ENCODE measurements around the gene CYB5A.

CYB5A gene

GRCh38 chr18:74334242-74334893 is 42.6 kb upstream of the CYB5A start:
- H3K9me3 ChIP-seq (ENCODE audit: insufficient read depth, low read depth, low read length), result no peaks in the 10 kb centered on the region
- H3K18ac ChIP-seq (ENCODE audit: low read length), result no peak overlapping the region
- no peak overlapping the region for H3K4me2 ChIP-seq (ENCODE audit: low read length)
- no peaks in the 10 kb centered on the region for H3K79me2 ChIP-seq (ENCODE audit: control insufficient read depth, insufficient read depth, low read length, poor library complexity)
- no peak overlapping the region for H2AK5ac ChIP-seq (ENCODE audit: low read length)
- H3K27ac ChIP-seq (ENCODE audit: low read depth, low read length), result no peak overlapping the region
- no peak overlapping the region for H3K4ac ChIP-seq (ENCODE audit: low read depth, low read length)
- H3K27me3 ChIP-seq (ENCODE audit: insufficient read depth, low read length), result no peaks in the 10 kb centered on the region
- no peaks in the 10 kb centered on the region for H3K79me1 ChIP-seq (ENCODE audit: low read length)
- no peak overlapping the region for H2AFZ ChIP-seq (ENCODE audit: insufficient read depth, low read length, poor library complexity)
- H2BK5ac ChIP-seq (ENCODE audit: low read depth, low read length, poor library complexity), result no peak overlapping the region
- no peak overlapping the region for H4K8ac ChIP-seq (ENCODE audit: low read depth, low read length)
- no peak overlapping the region for H3K14ac ChIP-seq (ENCODE audit: low read length)
- H3K9ac ChIP-seq (ENCODE audit: low read length), result no peak overlapping the region
- H4K12ac ChIP-seq (ENCODE audit: low read depth, low read length), result no peak overlapping the region
- no peak overlapping the region for H2BK120ac ChIP-seq (ENCODE audit: insufficient read depth, low read length, poor library complexity)
- H3K36me3 ChIP-seq (ENCODE audit: control insufficient read depth in 1 of 2, insufficient read depth in 2 of 2, low read length in 2 of 2), result no peaks in the 10 kb centered on the region
- no peak overlapping the region for H2BK12ac ChIP-seq (ENCODE audit: low read length)
- H4K91ac ChIP-seq (ENCODE audit: low read depth, low read length), result no peak overlapping the region
- H3K4me1 ChIP-seq (ENCODE audit: control insufficient read depth in 1 of 2, insufficient read depth in 2 of 2, low read length in 2 of 2), result no peaks in the 10 kb centered on the region
- H3K4me3 ChIP-seq (ENCODE audit: low read depth, low read length), result no peak overlapping the region
- H3K23ac ChIP-seq (ENCODE audit: low read length), result no peak overlapping the region
- no peak for DNase-seq

GRCh38 chr18:74333091-74333490 is 41.3 kb upstream of the CYB5A start:
- Histone ChIP-seq H3K23ac (ENCODE audit: low read length) (no peak overlapping the region), H2BK12ac (ENCODE audit: low read length) (no peak overlapping the region), H4K8ac (ENCODE audit: low read depth, low read length) (no peak overlapping the region), H3K4me3 (ENCODE audit: low read depth, low read length) (no peak overlapping the region), H2BK5ac (ENCODE audit: low read depth, low read length, poor library complexity) (no peak overlapping the region), H4K12ac (ENCODE audit: low read depth, low read length) (no peak overlapping the region), H3K79me2 (ENCODE audit: control insufficient read depth, insufficient read depth, low read length, poor library complexity) (no peaks in the 10 kb centered on the region), H3K14ac (ENCODE audit: low read length) (no peak overlapping the region), H3K9me3 (ENCODE audit: insufficient read depth, low read depth, low read length) (no peaks in the 10 kb centered on the region), H2BK120ac (ENCODE audit: insufficient read depth, low read length, poor library complexity) (no peak overlapping the region), H3K79me1 (ENCODE audit: low read length) (no peaks in the 10 kb centered on the region), H3K27ac (ENCODE audit: low read depth, low read length) (no peak overlapping the region), H4K91ac (ENCODE audit: low read depth, low read length) (no peak overlapping the region), H2AK5ac (ENCODE audit: low read length) (no peak overlapping the region), H3K9ac (ENCODE audit: low read length) (no peak overlapping the region), H3K4me1 (ENCODE audit: control insufficient read depth in 1 of 2, insufficient read depth in 2 of 2, low read length in 2 of 2) (no peaks in the 10 kb centered on the region), H3K18ac (ENCODE audit: low read length) (no peak overlapping the region), H2AFZ (ENCODE audit: insufficient read depth, low read length, poor library complexity) (no peak overlapping the region), H3K4me2 (ENCODE audit: low read length) (no peak overlapping the region), H3K27me3 (ENCODE audit: insufficient read depth, low read length) (no peaks in the 10 kb centered on the region), H3K4ac (ENCODE audit: low read depth, low read length) (no peak overlapping the region), H3K36me3 (ENCODE audit: control insufficient read depth in 1 of 2, insufficient read depth in 2 of 2, low read length in 2 of 2) (no peaks in the 10 kb centered on the region)
- DNase-seq, result no peak
- WGBS (ENCODE audit: extremely low coverage, insufficient coverage, insufficient read length), result no CpG with 5 or more reads among the region's 1 CpG

GRCh38 chr18:74331404-74331803 is 39.6 kb upstream of the CYB5A start:
- Histone ChIP-seq H2AFZ (ENCODE audit: insufficient read depth, low read length, poor library complexity) (no peak overlapping the region), H3K9ac (ENCODE audit: low read length) (no peak overlapping the region), H3K4me3 (ENCODE audit: low read depth, low read length) (no peak overlapping the region), H3K4me1 (ENCODE audit: control insufficient read depth in 1 of 2, insufficient read depth in 2 of 2, low read length in 2 of 2) (no peaks in the 10 kb centered on the region), H4K12ac (ENCODE audit: low read depth, low read length) (no peak overlapping the region), H3K9me3 (ENCODE audit: insufficient read depth, low read depth, low read length) (no peaks in the 10 kb centered on the region), H2BK12ac (ENCODE audit: low read length) (no peak overlapping the region), H3K18ac (ENCODE audit: low read length) (no peak overlapping the region), H3K27me3 (ENCODE audit: insufficient read depth, low read length) (no peaks in the 10 kb centered on the region), H2BK120ac (ENCODE audit: insufficient read depth, low read length, poor library complexity) (no peak overlapping the region), H3K79me1 (ENCODE audit: low read length) (no peaks in the 10 kb centered on the region), H2BK5ac (ENCODE audit: low read depth, low read length, poor library complexity) (no peak overlapping the region), H3K36me3 (ENCODE audit: control insufficient read depth in 1 of 2, insufficient read depth in 2 of 2, low read length in 2 of 2) (no peaks in the 10 kb centered on the region), H3K4ac (ENCODE audit: low read depth, low read length) (no peak overlapping the region), H4K91ac (ENCODE audit: low read depth, low read length) (no peak overlapping the region), H2AK5ac (ENCODE audit: low read length) (no peak overlapping the region), H3K4me2 (ENCODE audit: low read length) (no peak overlapping the region), H4K8ac (ENCODE audit: low read depth, low read length) (no peak overlapping the region), H3K14ac (ENCODE audit: low read length) (no peak overlapping the region), H3K27ac (ENCODE audit: low read depth, low read length) (no peak overlapping the region), H3K23ac (ENCODE audit: low read length) (no peak overlapping the region), H3K79me2 (ENCODE audit: control insufficient read depth, insufficient read depth, low read length, poor library complexity) (no peaks in the 10 kb centered on the region)
- DNase-seq, result peak; percentile 8 to 47
- WGBS (ENCODE audit: extremely low coverage, insufficient coverage, insufficient read length), result no CpG with 5 or more reads among the region's 2 CpGs

- peak overlapping the region; percentile 89 for H3K23ac ChIP-seq (ENCODE audit: low read length)
- DNase-seq, result no peak
- H2BK12ac ChIP-seq (ENCODE audit: low read length), result no peak overlapping the region
- H3K4me1 ChIP-seq (ENCODE audit: control insufficient read depth in 1 of 2, insufficient read depth in 2 of 2, low read length in 2 of 2), result no peaks in the 10 kb centered on the region
- H3K4ac ChIP-seq (ENCODE audit: low read depth, low read length), result no peak overlapping the region
- H3K9ac ChIP-seq (ENCODE audit: low read length), result no peak overlapping the region
- H3K4me3 ChIP-seq (ENCODE audit: low read depth, low read length), result no peak overlapping the region
- H3K14ac ChIP-seq (ENCODE audit: low read length), result no peak overlapping the region
- H3K79me1 ChIP-seq (ENCODE audit: low read length), result no peaks in the 10 kb centered on the region
- no peak overlapping the region for H3K27ac ChIP-seq (ENCODE audit: low read depth, low read length)
- H2BK120ac ChIP-seq (ENCODE audit: insufficient read depth, low read length, poor library complexity), result no peak overlapping the region
- no peak overlapping the region for H2AFZ ChIP-seq (ENCODE audit: insufficient read depth, low read length, poor library complexity)
- no peak overlapping the region for H4K8ac ChIP-seq (ENCODE audit: low read depth, low read length)
- H2AK5ac ChIP-seq (ENCODE audit: low read length), result no peak overlapping the region
- H3K36me3 ChIP-seq (ENCODE audit: control insufficient read depth in 1 of 2, insufficient read depth in 2 of 2, low read length in 2 of 2), result no peaks in the 10 kb centered on the region
- no peak overlapping the region for H3K4me2 ChIP-seq (ENCODE audit: low read length)
- no peak overlapping the region for H2BK5ac ChIP-seq (ENCODE audit: low read depth, low read length, poor library complexity)
- no CpG with 5 or more reads among the region's 1 CpG for WGBS (ENCODE audit: extremely low coverage, insufficient coverage, insufficient read length)
- no peak overlapping the region for H4K12ac ChIP-seq (ENCODE audit: low read depth, low read length)
- H3K18ac ChIP-seq (ENCODE audit: low read length), result no peak overlapping the region
- H3K27me3 ChIP-seq (ENCODE audit: insufficient read depth, low read length), result no peaks in the 10 kb centered on the region
- H3K9me3 ChIP-seq (ENCODE audit: insufficient read depth, low read depth, low read length), result no peaks in the 10 kb centered on the region
- H4K91ac ChIP-seq (ENCODE audit: low read depth, low read length), result no peak overlapping the region
- no peaks in the 10 kb centered on the region for H3K79me2 ChIP-seq (ENCODE audit: control insufficient read depth, insufficient read depth, low read length, poor library complexity)
Measured at GRCh38 chr18:74329688-74330205, 38.0 kb upstream of the CYB5A start.
